GM12874 (cell line): ENCODE results near the gene OTUD6A.

Experiments used
- TF ChIP-seq, protein P1 (sequence below): IDR thresholded peaks from 2 replicates; pipeline ENCODE4 v1.5.1; 2011; ENCODE audit warnings: low read depth, mild to moderate bottlenecking, control low read depth, low read length, moderate library complexity; ENCODE audit not compliant: insufficient read depth

The OTUD6A gene, protein sequence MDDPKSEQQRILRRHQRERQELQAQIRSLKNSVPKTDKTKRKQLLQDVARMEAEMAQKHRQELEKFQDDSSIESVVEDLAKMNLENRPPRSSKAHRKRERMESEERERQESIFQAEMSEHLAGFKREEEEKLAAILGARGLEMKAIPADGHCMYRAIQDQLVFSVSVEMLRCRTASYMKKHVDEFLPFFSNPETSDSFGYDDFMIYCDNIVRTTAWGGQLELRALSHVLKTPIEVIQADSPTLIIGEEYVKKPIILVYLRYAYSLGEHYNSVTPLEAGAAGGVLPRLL

DNA sequence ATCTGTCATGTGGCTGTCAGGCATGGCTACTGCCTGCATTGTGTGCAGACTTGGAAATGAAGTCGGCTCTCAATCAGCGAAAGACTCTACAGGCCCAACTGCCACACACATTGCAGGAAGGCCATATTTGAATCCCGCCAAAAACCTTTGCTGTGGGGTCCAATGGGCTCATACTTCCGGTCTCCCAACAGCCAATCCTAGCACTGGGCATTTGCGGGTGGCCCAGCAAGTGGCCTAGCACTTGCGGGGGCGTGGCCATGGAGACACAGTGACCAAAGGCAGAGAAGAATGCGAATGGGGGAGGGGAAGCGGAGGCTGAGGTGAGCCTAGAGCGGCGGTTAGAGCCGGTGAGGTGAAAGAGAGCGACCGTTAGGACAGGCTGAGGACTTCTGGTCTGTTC lies at the start of gene OTUD6A:
Gene OTUD6A, plus strand, starts transcription at position 382 of the 400 bp plus-strand sequence. CDS start 68 bp downstream, outside the sequence.
- TF ChIP-seq, protein P1, sequence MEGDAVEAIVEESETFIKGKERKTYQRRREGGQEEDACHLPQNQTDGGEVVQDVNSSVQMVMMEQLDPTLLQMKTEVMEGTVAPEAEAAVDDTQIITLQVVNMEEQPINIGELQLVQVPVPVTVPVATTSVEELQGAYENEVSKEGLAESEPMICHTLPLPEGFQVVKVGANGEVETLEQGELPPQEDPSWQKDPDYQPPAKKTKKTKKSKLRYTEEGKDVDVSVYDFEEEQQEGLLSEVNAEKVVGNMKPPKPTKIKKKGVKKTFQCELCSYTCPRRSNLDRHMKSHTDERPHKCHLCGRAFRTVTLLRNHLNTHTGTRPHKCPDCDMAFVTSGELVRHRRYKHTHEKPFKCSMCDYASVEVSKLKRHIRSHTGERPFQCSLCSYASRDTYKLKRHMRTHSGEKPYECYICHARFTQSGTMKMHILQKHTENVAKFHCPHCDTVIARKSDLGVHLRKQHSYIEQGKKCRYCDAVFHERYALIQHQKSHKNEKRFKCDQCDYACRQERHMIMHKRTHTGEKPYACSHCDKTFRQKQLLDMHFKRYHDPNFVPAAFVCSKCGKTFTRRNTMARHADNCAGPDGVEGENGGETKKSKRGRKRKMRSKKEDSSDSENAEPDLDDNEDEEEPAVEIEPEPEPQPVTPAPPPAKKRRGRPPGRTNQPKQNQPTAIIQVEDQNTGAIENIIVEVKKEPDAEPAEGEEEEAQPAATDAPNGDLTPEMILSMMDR = no peak

DNA sequence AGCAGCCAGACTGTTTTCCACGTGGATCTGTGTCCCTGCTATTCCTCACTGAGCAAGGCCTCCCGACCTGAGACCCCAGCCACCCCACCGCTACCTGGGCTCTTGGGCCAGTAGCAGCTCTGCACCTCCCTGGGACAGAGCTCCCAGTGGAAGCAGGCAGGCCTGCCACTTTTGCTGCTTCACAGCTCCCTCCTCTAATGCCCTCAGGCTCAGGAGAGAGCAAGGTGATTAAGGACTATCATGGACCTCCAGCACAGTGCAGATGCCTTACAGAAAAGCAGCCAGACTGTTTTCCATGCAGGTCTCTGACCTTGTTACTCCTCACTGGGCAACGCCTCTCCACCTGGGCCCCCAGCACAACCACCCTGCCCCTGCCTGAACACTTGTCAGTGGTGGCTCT lies 49.5 kb upstream of the OTUD6A start:
- TF ChIP-seq, protein P1 = no peak

DNA sequence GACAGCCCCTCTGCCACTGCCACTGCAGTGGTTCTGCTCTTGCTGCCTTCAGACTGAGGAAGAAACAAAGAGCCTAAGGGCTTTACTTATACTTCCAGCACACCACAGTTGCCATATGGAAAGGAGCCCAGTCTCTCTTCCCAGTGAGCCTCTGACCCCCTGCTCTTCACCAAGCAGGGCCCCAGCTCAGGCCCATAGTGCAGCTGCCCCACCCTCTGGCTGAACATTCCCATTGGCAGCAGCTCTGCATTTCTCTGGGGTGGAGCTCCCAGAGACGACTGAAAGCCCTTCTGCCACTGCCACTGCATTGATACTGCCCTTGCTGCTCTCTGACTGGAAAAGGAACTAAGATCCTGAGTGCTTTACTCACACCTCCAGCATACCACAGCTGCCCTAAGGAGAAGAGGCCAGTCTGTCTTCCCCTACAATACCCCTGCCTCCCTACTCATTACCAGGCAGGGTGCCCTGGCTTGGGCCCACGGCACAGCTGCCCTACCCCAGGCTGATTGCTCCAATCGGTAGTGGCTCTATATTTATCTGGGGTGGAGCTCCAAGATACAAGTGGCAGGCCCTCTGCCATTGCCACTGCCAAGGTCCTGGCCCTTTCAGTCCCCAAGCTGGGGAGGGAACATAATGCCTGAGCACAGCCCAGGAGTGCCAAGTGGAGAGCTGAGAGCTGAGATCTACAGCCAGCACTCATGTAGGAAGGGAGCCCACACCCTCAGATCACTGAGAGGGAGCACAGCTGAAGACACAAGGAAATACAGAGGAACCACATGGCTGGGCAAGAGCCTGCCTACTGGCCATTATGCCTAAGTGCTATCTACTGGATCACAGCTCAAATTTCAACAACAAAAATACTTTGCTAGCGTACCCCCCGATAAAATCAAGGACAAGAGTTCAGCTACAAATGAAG lies 48.5 kb upstream of the OTUD6A start:
- TF ChIP-seq, protein P1 = no peak

DNA sequence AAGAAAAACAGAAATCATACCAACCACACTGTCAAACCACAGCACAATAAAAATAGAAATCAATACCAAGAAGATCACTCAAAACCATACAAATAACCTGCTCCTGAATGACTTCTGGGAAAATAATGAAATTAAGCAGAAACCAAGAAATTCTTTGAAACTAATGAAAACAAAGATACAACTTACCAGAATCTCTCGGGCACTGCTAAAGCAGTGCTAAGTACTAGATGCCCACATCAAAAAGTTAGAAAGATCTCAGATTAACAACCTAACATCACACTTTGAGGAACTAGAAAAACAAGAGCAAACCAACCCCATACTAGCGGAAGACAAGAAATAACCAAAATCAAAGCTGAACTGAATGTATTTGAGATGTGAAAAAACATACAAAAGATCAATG lies 45.7 kb upstream of the OTUD6A start:
- TF ChIP-seq, protein P1 = no peak

DNA sequence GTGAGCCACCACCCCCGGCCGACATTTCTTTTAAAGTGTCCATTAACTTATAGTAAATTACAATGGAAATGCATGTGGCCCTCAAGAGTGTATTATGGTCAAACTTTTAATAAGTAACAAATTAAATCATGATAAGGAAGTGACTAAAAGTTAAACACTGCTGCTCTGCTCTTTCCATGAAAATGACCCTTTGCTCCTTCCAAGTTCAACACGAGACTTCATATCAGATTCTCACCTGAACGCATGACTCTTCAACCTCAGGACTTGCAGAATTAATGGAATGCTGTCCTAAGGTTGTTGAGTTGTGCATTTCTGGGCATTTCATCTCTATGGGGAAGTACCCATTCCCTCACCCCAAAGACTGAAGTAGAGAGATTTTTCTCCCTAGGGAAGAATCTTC lies 39.6 kb upstream of the OTUD6A start:
- TF ChIP-seq, protein P1 = no peak

DNA sequence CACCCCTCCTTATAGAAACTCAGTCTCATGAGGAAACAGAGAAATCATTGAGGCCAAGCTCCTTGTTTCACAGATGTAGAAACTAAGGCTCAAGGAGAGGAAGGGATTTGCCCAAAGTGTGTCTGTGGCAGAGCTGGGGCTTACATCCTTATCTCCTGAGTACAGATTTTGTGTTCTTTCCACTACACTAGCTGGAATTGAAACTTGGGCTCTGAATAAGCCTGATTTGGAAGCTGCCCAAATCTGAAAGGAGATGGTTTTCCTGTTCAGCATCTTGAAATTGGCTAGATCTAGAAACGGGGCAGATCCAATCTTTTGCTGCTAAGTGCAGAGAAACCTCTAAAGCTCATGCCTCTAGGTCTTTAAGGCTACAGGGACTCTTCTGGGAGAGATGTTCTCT lies 36.8 kb upstream of the OTUD6A start:
- TF ChIP-seq, protein P1 = no peak

DNA sequence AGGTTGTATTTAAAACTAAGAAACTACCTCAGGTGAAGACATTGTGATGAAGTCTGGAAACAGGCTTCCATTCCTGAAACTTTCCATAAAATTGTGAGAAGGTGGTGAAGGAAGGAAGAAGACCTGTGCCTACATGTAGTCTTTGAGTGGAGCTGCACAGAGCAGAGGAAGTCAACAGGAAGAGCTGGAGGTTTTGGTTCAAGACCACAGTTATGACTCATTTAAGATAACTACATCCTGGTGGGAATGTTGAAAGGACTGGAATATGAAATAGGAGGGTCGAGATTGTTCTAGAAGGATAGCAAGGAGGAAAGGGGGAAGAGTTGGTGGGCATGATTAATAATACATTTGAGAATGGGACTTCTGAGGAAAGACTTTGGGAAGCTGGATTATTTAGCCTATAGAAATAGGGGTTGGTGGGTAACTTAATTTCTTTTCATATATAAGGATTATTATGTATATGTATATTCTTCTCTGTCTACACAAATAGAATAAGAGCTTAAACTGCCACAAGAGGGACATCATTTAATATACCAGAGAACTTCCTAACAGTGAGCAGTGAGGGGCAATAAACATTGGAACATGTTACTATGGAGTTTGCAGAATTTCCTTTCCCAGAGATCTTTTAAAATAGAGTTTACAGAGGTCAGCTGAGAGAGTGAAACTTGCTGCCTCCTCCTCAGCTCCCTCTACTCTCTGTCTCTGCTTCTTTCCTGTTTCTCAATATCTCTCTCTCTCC lies 36.0 kb upstream of the OTUD6A start:
- TF ChIP-seq, protein P1 = no peak
